Stimulated activated CD4-positive, alpha-beta T cell treated with anti-CD3 and anti-CD28 coated beads, Interleukin-4, amount 100 ng/mL, for 4 hours (primary cell): ENCODE measurements around the gene DLGAP4.

Source experiments
- DNase-seq, 2 experiments: peaks; one replicate each; pipeline ENCODE4 v3.0.0-alpha.2; 2020

The DLGAP4 gene

DNA sequence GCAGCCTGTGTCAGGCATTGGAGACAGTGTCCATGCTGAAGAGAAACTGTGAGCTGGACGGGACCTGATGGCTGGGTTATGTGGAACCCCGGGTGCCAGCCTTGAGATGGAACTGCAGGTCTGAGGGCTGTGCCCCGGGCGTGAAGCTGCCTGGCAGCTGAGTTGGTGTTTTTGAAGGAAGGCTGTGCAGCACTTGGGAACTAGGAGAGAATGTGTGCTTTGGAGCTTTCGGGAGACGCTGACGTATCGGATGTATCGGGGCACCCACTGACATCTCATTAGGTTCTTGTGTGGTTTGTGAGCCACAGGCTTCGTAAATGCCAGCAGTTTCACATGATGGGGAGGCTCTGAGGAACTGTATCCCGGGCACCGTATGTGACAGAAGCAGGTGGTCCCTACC, 2.2 kb downstream of the DLGAP4 start:
- DNase-seq = no peak

DNA sequence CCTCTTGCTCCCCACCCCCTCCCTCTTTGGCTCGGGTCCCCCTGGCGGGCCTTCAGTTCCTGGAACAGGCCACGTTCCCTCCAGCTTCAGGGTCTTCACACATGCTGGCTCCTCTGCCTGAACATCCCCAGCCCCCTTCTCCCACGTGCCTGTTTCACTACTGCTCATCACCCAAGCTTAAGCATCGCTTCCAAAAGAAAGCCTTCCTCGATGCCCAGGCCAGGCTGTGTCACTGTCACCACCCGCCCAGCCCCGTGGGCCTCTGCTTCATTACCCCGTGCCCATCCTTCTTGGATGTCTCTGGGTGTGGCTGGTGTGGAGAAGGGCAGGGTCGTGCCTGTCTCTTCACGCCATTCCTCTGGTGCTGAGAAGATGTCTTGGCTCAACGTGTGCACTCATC, 2.8 kb downstream of the DLGAP4 start:
- DNase-seq = no peak

DNA sequence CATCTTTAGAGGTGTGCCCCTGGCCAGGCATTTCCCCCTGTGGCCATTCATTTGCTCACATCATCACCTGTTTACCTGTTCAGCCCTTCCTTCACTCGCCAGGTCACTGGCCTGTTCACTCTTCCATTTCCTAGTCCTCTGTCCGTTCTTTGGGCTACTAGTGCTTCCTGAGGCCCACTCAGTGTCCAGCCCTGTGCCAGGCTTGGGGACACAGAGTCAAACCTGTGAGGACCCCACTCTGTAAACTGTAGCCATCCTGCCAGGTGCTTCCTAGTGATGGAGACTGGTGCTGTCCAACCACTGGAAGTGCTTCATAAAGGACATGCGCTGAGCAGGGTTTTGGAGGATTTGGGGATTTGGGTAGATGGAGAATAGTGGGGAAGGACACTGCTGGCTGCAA, 3.5 kb downstream of the DLGAP4 start:
- no peak for DNase-seq

DNA sequence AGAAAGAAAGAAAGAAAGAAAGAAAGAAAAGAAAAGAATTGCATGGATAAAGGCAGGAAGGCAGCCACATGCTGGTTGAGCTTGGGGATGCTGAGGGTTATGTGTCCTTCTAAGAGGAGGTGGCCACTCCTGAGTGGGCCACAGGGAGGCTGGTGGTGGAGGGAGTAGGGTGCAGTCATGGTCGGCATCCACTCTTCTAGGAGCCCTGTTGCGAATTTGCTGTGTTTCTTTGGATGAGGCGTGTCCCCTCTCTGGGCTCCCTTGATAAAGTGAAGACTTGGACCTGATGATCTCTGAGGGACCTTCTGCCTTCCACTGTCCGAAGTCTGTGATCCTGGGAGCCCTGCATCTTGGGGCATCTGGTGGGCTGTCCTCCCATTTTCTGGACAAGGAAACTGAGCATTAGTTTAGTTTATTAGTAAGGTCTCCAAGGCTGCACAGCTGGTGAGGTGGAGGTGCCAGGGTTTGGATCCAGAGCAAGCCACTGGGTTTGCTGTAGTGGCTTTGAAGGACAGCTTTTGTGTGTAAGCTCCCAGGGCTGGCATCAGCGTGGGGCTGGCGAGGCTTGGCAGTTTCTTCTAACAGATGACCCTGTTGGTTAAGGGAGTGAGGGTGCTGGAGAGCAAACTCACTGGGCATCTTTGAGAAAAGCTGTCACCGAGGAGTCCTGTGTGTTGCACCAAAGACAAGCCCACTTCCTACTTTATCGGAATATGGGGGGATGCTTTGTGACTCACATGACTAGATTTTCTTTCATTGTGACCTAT, 4.3 kb downstream of the DLGAP4 start:
- no peak for DNase-seq

DNA sequence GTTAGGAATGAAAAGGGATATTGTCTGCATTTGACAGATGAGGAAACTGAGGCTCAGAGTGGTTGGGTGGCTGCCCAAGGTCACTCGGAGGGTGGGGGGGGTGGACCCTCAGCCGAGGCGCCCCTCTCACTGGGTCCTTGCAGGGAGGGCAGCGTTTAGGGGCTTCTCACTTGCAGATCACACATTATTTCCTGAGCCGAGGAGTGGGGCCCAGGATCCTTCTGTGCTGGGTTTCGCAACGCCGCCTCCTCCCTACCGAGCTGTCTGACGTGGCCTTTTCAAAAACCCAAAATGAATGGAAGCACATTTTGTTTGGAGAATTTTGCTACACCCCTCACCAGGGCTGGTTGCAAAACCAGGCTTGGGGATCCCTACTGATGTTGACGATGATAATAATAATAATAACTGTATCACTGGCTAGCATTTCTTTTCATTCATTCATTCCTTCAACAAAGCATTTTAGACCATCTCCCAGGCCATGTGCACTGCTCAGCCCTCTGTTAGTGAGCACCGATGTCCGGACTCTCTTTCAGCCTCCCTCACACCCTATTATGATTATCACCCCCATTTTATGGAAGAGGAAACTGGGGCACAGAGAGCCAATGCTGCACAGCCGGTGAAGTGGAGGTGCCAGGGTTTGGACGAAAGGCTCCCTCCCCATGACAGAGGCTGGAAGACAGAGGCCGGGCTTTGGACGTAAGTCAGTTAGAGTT, 5.2 kb downstream of the DLGAP4 start:
- DNase-seq = no peak

DNA sequence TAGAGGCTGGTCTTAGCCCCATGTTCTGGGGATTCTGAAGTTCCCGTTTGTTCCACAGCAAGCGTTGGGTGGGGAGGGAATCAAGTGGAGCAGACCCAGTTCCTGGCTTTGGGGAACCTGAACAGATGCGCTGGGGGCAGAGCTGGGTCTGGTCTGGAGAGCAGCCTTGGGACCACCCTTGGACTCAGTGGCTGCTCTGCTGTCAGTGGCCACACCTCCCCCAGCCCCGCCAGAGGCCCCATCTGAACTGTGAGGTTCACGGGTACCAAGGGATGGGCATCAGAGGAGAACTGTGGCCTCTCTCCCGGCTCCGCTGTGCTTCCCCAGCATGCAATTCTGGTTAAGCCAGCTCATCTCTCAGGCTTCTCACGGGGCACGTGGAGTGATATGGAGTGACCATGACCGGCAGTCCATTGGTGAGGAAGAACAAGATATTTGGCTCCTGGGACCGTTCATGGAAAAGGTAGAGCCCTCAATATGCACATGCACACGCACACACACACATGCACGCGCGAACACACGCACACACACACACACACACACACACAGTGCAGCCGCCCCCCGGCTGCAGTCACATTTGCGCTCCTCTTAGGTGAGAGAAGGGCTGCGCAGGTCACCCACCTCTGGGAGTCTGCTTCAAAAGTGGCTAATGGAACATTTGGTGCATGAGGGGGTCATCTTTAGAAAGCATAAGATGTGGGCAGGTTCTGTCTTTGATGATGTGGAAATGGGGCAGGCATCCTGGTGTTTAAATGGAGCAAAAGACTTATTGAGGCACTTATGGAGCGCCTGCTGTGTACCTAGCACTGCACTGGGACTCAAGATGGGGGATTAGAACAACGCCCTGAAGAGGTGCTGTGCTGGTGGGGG, 6.0 kb downstream of the DLGAP4 start:
- no peak for DNase-seq

DNA sequence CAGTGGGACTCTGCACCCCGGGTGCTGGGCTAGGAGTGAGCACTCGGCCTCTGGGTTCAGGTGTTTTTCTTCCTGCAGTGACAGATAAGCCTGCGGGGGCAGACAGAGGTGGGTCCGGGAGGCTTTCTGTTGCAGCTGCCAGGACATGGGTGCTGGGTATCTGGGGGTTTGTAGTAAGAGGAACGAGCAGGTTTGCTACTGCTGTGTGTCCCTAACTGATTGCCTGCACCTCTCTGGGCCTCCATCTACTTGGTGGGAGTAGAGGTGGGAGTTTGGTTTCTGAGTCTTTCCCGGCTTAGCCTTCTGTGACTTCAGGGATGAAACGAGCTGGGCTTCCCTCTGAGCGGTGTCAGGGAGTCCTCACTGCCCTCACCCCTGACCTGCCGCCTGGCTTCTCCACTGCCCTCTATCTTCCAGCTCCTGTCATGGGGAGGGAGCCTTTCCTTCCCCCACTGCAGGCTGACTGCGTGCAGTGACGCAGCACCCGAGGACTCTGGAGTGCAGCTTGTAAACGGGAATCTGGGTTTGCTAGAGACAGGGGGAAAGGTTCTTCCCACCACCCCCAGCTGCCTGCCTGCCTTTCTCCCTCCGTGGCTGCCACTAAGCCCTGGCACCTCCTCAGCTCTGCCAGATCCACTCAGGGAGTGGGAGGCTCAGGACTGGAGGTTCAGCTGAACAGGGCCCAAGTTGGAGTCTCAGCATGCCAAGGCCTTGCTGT, 6.7 kb downstream of the DLGAP4 start:
- no peak for DNase-seq

DNA sequence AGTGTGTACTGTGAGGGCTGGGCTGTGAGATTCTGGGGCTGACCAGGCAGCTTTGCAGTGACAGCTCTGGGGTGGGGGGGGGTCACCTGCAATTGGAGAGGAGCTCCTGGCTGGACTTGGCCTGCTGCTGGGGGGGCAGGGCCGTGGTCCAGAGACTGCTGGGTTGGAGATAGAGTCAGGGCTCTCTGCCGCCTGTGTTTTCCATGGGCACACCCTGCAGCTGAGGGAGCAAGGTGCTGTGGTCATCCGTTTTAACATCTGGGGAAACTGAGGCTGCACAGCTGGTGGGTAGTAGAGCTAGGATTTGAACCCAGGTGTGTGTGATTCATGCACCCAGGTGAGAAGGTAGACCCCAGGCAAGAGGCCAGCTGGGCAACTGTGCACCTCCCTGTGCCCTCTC, 7.3 kb downstream of the DLGAP4 start:
- DNase-seq = no peak

DNA sequence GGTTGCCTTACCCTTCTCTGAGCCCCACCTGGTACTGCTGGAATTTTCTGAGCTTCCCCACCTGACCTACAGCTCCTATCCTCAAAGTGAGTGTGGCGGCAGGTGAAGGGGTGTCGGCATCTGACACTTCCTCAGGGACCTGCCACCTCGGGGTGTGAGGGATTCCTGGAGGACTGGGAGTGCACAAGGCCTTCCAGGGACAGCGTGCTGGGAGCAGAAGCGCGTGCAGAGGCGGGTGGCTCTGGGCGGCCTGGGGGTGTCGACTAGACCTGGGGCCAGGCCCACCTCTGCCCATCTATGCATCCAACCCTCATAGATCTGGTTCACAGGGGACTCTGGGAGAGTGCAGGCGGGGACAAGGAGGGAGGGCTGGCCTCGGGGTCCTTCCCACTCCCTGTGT, 7.8 kb downstream of the DLGAP4 start:
- DNase-seq = no peak

DNA sequence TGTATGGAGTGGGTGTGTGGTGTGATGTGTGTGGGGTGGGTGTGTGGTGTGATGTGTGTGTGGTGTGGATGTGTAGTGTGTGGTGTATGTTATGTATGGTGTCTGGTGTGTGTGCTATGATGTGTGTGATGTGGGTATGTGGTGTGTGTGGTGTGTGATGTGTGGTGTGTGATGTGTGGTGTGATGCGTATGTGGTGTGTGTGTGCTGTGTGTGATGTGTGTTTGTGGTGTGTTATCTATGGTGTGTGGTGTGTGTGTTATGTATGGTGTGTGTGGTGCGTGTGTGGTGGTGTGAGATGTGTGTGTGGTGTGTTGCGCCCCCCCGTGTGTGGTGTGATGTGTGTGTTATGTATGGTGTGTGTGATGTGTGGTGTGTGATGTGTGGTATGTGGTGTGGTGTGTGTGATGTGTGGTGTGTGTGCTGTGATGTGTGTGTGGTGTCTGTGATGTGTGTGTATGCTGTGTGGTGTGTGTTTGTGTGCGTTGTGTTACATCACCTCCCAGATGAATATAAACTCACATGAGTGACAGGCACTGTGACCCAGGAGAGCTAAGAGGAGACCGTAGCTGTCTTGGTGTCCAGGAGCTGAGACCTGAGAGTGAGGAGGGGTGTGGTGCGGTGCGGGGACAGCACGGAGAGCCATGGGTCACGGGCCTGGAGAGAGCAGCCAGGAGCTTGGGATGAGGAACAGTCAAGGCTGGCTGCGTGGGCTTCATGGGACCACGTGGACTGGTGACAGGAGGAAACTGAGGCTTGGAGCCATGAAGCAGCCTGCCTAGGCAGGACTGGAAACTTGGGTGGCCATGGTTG, 8.8 kb downstream of the DLGAP4 start:
- DNase-seq = no peak

DNA sequence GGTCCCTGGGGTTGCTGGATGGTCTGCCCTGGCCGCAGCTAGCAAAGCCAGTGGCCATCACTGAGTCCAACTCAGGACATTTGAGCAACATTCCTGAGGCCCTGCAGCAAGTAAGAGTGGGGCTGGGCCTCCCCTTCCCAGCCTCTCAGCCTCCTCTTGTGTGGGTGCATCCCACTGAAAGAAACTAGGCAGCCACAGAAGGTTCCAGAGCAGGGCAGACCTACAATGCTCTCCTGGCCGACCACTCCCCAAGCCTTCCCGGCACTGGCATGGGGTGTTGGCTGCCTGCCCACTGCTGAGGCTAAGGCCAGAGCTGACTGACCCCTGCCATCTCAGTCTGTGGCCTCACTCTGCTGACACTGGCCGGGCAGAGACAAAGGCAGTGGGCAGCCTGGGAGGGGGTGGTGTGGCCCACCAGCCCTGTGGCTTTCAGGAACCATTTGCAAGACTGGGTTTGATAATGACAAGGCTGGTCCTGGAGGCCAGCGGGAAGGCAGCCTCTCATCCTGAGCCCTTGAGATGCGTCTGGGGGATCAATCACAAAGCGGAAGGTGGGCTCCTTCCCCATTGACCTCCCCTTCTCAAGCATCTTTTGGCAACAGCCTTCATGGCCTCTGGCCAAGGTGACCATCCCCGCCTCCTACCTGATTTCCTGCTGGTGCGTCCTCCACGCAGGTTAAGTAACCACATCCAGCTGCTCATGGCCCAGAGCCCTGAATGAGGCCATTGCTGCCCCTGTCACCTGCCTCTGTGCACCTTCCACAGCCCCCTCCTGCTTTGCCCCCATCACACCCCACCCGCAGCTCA, 9.6 kb downstream of the DLGAP4 start:
- no peak for DNase-seq

DNA sequence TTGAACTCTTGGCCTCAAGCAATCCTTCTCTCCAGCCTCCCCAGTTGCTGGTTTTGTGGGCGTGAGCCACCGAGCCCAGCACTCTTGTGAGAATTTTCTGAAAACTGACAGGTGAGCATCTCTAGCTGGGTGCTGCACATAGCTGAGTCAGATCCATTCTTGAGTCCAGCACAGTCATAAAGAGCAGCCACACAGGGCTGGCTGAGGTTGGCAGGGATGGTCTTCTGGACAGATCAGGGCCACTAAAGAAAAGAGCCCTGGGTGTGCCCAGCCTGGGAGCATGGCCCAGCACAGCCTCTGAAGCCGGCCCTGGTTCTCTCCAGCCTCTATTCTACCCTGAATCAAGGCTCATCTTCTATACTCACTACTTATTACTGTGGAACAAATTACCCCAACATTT, 11.5 kb downstream of the DLGAP4 start:
- no peak for DNase-seq

DNA sequence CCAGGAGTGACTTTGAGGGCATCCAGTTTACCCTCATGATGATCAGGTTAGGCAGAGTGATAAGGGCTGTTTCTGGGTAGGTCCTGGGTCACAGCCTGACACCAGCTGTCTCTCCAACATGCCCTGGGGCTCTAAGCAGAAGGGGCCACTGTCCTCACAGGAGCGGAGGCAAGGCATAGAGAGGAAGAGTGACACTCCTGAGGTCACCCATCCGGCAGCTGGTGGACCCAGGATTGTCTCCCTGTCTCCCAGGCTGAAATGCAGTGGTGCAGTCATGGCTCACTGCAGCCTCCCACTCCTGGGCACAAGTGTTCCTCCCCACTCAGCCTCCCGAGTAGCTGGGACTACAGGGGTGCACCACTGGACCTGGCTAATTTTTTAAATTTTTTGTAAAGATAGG, 12.0 kb downstream of the DLGAP4 start:
- DNase-seq = no peak

DNA sequence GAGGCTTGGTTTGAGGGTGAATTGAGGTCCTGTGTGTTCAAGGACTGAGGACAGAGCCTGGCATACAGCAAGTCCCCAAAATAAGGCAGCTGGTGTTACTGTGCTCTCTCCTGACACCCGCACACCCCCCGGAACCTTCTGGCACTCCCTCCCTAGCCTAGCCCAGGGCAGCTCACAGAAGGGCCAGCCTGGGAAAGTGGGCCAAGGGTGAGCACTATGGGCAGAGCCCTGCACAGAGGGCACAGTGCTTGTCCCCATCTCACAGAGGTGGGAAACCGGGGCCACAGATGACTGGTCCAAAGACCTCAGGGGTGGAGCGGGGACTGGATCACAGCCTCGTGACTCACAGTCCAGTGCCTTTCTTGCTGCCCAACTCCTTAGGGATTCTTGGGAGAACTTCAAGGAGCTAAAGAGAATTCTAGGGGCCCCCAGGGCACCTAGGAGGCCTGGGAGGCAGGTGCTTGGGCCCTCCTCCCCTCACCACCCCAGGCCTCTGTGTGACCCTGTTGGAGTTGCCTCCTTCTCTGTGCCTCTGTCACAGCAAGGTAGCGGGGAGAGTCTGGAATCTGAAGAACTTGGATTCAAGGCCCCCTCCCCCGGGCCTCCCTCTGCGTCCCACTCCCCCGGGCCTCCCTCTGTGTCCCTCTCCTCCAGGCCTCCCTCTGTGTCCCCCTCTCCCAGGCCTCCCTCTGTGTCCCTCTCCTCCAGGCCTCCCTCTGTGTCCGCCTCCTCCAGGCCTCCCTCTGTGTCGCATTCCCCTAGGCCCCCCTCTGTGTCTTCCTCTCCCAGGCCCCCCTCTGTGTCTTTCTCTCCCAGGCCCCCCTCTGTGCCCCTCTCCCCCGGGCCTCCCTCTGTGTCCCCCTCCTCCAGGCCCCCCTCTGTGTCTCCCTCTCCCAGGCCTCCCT, 13.5 kb downstream of the DLGAP4 start:
- DNase-seq = no peak

DNA sequence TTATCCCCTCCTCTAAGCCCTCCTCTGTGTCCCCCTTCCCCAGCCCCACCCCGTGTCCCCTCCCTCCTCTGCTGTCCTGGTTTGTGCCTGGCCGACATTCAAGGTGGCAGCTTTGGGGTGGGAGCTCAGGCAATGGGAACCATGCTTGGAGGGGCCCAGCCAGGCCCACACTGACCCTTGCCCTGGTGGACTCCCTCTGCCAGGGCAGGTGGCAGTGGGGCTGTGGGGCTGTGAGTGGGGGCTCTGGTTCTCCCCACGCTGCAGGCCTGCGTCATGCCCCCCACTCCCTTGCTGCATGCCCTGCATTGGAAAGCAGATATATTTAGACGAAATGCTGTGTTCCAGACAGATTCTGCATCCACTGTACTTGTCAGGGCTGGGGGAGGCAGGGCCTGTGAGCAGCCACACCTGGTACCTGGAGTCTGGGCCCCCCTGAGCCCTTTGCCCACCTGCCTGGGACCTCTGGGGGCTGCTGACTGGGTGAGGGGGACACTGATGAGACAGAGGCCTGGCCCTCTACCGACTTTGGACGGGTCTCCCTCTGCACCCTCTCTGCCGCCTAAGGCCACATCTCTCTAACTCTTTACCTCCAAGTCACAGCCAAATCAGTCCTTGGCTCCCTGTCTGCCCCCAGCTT, 14.2 kb downstream of the DLGAP4 start:
- DNase-seq = no peak

DNA sequence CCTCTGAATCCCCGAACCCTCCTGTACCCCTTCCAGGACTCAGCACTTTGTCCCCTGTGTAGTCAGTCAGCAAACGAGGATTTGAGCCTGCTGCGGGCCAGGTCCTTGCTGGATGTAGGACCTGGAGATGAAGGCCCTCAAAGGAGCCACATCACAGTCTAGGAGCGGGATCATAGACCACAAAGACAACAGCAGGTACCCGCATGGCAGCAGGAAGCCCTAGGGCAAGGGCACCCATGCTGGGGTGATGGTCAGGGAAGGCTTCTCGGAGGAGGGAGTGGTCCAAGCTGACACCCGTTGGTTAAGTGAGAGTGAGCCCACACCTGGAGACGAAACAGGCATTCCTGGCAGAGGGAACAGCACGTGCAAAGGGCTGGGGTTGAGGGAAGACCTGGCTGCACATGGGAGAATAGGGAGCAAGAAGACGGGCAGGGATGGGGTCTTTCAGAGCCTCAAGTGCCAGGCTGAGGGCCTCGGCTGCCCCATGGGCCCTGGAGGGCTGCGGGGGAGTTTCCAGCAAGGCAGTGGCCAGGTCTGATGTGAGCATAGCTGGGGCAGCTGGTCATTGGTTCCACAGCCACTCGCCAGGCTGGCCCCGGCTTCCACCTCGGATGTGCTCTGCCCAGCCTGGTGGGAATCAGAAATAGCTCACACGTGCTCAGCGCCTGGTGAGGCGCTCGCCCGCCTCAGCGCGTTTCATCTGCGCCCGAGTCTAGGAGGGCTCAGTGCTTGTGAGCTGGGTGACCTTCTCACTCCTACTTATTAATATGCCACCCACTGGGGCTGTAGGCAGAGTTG, 15.0 kb downstream of the DLGAP4 start:
- DNase-seq = no peak

DNA sequence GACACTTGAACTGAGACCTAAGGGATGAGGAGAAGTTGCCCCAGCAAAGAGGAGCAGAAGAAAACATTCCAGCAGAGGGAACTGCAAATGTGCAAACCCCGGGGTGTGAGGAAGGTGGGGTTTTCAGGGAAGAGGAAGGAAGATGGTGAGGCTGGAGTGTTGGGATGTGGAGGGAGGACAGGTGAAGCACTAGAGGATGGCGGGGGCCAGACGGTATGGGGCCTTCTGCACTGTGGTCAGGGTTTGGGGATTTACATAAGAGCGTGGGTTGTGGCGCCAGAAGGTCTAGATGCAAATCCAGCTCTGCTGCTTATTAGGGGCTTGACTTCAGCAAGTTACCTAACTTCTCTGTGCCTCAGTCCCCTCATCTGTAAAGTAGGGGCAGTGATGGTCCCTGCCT, 16.0 kb downstream of the DLGAP4 start:
- DNase-seq = no peak

DNA sequence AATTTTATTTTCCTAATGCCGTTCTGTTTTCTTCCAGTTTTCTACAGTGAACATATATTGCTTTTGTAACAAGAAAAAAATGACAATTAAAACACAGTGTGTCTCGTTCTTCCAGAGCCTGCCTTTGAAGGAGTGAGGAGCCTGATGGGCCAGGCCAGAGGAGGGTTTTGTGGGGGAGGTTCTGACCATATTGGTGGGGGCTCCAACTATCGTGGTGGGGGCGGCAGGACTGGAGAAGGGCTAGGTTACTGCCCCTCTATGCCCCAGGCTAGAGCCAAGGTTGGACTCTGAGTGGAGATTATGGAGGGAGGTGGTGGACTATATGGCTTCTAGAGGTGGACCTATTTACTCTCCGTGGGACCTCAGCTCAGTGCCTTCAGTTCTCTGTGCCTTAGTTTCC, 24.0 kb downstream of the DLGAP4 start:
- no peak for DNase-seq

DNA sequence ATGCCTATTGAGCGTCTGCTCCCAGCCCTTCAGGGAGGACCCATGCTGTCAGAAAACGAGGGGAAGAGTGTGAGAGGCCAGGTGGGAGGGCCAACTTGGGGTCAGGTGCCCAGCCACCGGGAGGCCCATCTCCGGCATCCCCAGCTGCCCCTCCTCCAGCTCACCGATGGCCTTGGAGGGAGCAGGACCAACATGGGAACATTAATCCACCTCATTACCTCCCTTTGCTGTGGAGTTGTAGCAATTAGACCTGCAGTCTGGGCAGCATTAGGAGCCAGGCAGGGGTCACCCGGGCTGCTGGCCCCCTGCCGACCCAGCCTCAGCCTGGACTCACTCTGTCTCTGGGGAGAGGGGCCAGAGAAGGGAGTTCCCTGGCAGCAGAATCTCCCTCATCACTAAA, 25.1 kb downstream of the DLGAP4 start:
- DNase-seq = no peak
